Astrocyte (in vitro differentiated cells and primary cell): ENCODE results near the gene ELN. TPM values are rescaled to one million over a fixed set of nuclear protein-coding genes. Genes with fewer than 3 reads are reported as not detected.

Experiments used
- DNase-seq: peaks from one replicate; pipeline ENCODE4 v3.0.0-alpha.2; 2010; ENCODE audit warnings: low read depth
- FAIRE-seq: peaks from 2 replicates; lab custom pipeline; 2011; peaks lifted over from hg19 to GRCh38; lab: Jason Lieb, UNC
- H2AFZ ChIP-seq: 2 replicates; pipeline ENCODE4 v1.6.0; 2012; ENCODE audit warnings: low read depth, low read length, inconsistent platforms
- H3K27ac ChIP-seq: 2 replicates; pipeline ENCODE4 v1.5.1; 2011; ENCODE audit warnings: low read depth, low read length, inconsistent platforms
- H3K27me3 ChIP-seq: 2 replicates; pipeline ENCODE4 v1.6.0; 2011; ENCODE audit warnings: low read length, inconsistent platforms; ENCODE audit not compliant: insufficient read depth
- H3K36me3 ChIP-seq: 2 replicates; pipeline ENCODE4 v1.5.1; 2011; ENCODE audit warnings: low read length, inconsistent platforms; ENCODE audit not compliant: insufficient read depth
- H3K4me1 ChIP-seq: 2 replicates; pipeline ENCODE4 v1.5.1; 2011; ENCODE audit warnings: low read length, inconsistent platforms; ENCODE audit not compliant: insufficient read depth
- H3K4me2 ChIP-seq: 2 replicates; pipeline ENCODE4 v1.6.0; 2012; ENCODE audit warnings: low read length, inconsistent platforms
- H3K4me3 ChIP-seq: 2 replicates; pipeline ENCODE4 v1.5.1; 2011; ENCODE audit warnings: low read depth, mild to moderate bottlenecking, low read length, inconsistent platforms; ENCODE audit not compliant: insufficient read depth
- H3K79me2 ChIP-seq: 2 replicates; pipeline ENCODE4 v1.6.0; 2012; ENCODE audit warnings: mild to moderate bottlenecking, low read length, inconsistent platforms; ENCODE audit not compliant: insufficient read depth
- H3K9ac ChIP-seq: 2 replicates; pipeline ENCODE4 v1.6.0; 2012; ENCODE audit warnings: mild to moderate bottlenecking, low read length, inconsistent platforms
- H3K9me3 ChIP-seq: 2 replicates; pipeline ENCODE4 v1.5.1; 2012; ENCODE audit warnings: low read depth, mild to moderate bottlenecking, low read length, inconsistent platforms; ENCODE audit not compliant: insufficient read depth
- H4K20me1 ChIP-seq: 2 replicates; pipeline ENCODE4 v1.6.0; 2012; ENCODE audit warnings: low read length, inconsistent platforms; ENCODE audit not compliant: insufficient read depth
- H3K27ac Mint-ChIP-seq: one replicate; pipeline ENCODE4 v1.8.0; 2021; ENCODE audit warnings: mild to moderate bottlenecking, mixed read lengths; ENCODE audit not compliant: unreplicated experiment
- H3K27me3 Mint-ChIP-seq: one replicate; pipeline ENCODE4 v1.8.0; 2021; ENCODE audit warnings: low read depth, mixed read lengths; ENCODE audit not compliant: unreplicated experiment
- H3K36me3 Mint-ChIP-seq: one replicate; pipeline ENCODE4 v1.8.0; 2021; ENCODE audit warnings: low read depth, mixed read lengths; ENCODE audit not compliant: unreplicated experiment
- H3K4me1 Mint-ChIP-seq: one replicate; pipeline ENCODE4 v1.8.0; 2021; ENCODE audit warnings: low read depth, mixed read lengths; ENCODE audit not compliant: unreplicated experiment
- H3K4me3 Mint-ChIP-seq: one replicate; pipeline ENCODE4 v1.8.0; 2021; ENCODE audit warnings: mild to moderate bottlenecking, moderate library complexity, mixed read lengths; ENCODE audit not compliant: unreplicated experiment
- H3K9me3 Mint-ChIP-seq: one replicate; pipeline ENCODE4 v1.8.0; 2021; ENCODE audit warnings: mild to moderate bottlenecking, mixed read lengths; ENCODE audit not compliant: unreplicated experiment
- CTCF ChIP-seq: IDR thresholded peaks from 2 replicates; pipeline ENCODE4 v1.5.1; 2011; ENCODE audit warnings: low read depth, mild to moderate bottlenecking, inconsistent platforms, low read length, moderate library complexity; ENCODE audit not compliant: insufficient read depth
- EZH2 ChIP-seq: IDR thresholded peaks from 2 replicates; pipeline ENCODE4 v1.6.1; 2012; ENCODE audit warnings: mild to moderate bottlenecking, low read length, inconsistent platforms; ENCODE audit not compliant: insufficient read depth
- total RNA-seq: library from RNA; stranded (reverse); gene quantifications from 2 replicates; pipeline ENCODE4 v1.2.1, GENCODE V29; 2021

The ELN gene
- total RNA-seq, 1 donor from 2014 or later, result 0.75 TPM

GRCh38 chr7:74042746-74043522 is 15.0 kb downstream of the ELN start:
- no peak overlapping the region for H3K4me3 ChIP-seq

DNA sequence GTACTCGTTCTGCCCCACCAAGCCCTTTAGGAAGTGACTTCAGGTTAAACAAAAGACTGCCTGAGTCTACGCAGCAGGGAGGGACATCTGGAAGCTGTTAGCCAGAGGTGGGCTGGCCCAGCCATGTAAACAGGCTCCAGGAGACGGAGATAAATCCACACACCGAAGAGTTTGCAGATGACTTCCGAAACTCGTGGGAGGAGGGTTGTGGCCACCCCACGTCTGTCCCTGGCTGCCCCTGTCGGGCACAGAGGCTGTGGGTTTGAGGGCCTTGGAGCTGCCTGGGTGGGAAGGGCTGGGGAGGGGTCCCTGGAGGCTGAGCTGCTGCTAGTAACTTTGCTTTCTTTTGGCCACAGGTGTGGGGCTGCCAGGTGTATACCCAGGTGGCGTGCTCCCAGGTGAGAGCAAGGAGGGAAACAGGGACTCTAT is 15.6 kb downstream of the ELN start:
- Histone ChIP-seq H3K27ac (no peak overlapping the region), H3K27me3 (no peaks in the 10 kb centered on the region), H3K4me2 (peak overlapping the region; percentile 66), H3K4me3 (no peak overlapping the region), H3K9me3 (no peaks in the 10 kb centered on the region), H4K20me1 (no peaks in the 10 kb centered on the region), H2AFZ (peak overlapping the region; percentile 24), H3K9ac (no peak overlapping the region), H3K36me3 (no peaks in the 10 kb centered on the region), H3K79me2 (no peaks in the 10 kb centered on the region), H3K4me1 (peaks cover 13% of the 10 kb centered on the region)
- Mint-ChIP-seq H3K4me3 (no peak overlapping the region), H3K9me3 (no peaks in the 10 kb centered on the region), H3K27ac (no peak overlapping the region), H3K36me3 (no peaks in the 10 kb centered on the region), H3K27me3 (peaks cover 60% of the 10 kb centered on the region), H3K4me1 (peaks cover 3% of the 10 kb centered on the region)
- no peak for TF ChIP-seq EZH2
- no peak for TF ChIP-seq CTCF
- FAIRE-seq (no peak), DNase-seq (peak; percentile 50)

More at GRCh38 chr7:74042746-74043522, 15.0 kb downstream of the ELN start:
- Mint-ChIP-seq H3K27ac (no peak overlapping the region), H3K27me3 (peaks cover 66% of the 10 kb centered on the region), H3K4me1 (peaks cover 3% of the 10 kb centered on the region), H3K4me3 (no peak overlapping the region), H3K36me3 (no peaks in the 10 kb centered on the region), H3K9me3 (no peaks in the 10 kb centered on the region)
- no peaks in the 10 kb centered on the region for H3K9me3 ChIP-seq
- H3K9ac ChIP-seq, result no peak overlapping the region
- H3K4me1 ChIP-seq, result peaks cover 13% of the 10 kb centered on the region
- H2AFZ ChIP-seq, result no peak overlapping the region
- TF ChIP-seq CTCF (no peak), EZH2 (no peak)
- DNase-seq (no peak), FAIRE-seq (no peak)
- H3K27ac ChIP-seq, result no peak overlapping the region
- H3K4me2 ChIP-seq, result peak overlapping the region; percentile 66
- H3K36me3 ChIP-seq, result no peaks in the 10 kb centered on the region
- H3K27me3 ChIP-seq, result no peaks in the 10 kb centered on the region
- H4K20me1 ChIP-seq, result no peaks in the 10 kb centered on the region
- H3K79me2 ChIP-seq, result no peaks in the 10 kb centered on the region
